Pancreas (tissue), 10 donors: Measurements from ENCODE around the gene DDOST. TPM values are rescaled to one million over a fixed set of nuclear protein-coding genes. Genes with fewer than 3 reads are reported as not detected.

Experiments
- ATAC-seq, 4 donors: fragments of 200-7000 bp; cut with Tn5 transposase; one replicate each; pipeline versions ENCODE4 v1.8.0 to v1.9.1; 2020; ENCODE audit warnings: mild to moderate bottlenecking in 4 of 4, moderate library complexity in 4 of 4
- DNase-seq, 6 donors: peaks; one replicate each; pipeline ENCODE4 v3.0.0-alpha.2; 2020
- FAIRE-seq: peaks from 2 replicates; lab custom pipeline; 2012; peaks lifted over from hg19 to GRCh38; lab: Jason Lieb, UNC
- H3K27ac ChIP-seq, 4 donors: fragments of 200-600 bp; sonication (generic); 1 replicate in 3 of 4; 2 replicates in 1 of 4; pipeline versions ENCODE4 v1.5.0 to v1.8.0; 2020
- H3K27me3 ChIP-seq, 4 donors: fragments of 200-600 bp; one replicate each; pipeline ENCODE4 v1.8.0; 2021
- H3K36me3 ChIP-seq, 3 donors: fragments of 200-600 bp; sonication (generic) in 1 of 3; one replicate each; pipeline versions ENCODE4 v1.5.0 to v1.8.0; 2020 to 2021
- H3K4me1 ChIP-seq, 3 donors: fragments of 200-600 bp; one replicate each; pipeline ENCODE4 v1.8.0; 2021
- H3K4me3 ChIP-seq, 4 donors: fragments of 200-600 bp; sonication (generic) in 2 of 4; one replicate each; pipeline versions ENCODE4 v1.5.0 to v1.8.0; 2020 to 2021
- H3K9me3 ChIP-seq, 4 donors: fragments of 200-600 bp; one replicate each; pipeline ENCODE4 v1.8.0; 2021
- CTCF ChIP-seq, 4 donors: fragments of 200-600 bp; sonication (generic) in 3 of 4; IDR thresholded peaks; one replicate each; pipeline versions ENCODE4 v1.5.0 to v1.8.0; 2021; ENCODE audit warnings: antibody characterized with exemption in 4 of 4
- WGBS, 2 donors: extraction: QIAGEN DNeasy Blood & Tissue Kit; methylation state at CpG; one replicate each; pipeline ENCODE4 v1.1.7; 2013; 5-methylcytosine and 5-hydroxymethylcytosine counted together
- intact Hi-C, 3 donors: fragments of 100-400 bp; cut with DNase I; formaldehyde crosslinking; loops; one replicate each; pipeline versions ENCODE4 v1.11.1 to v1.14.2; 2022
- polyA plus RNA-seq, 2 donors: library from polyadenylated mRNA; stranded (reverse); fragments of 200-250 nt; gene quantifications; one replicate each; pipeline ENCODE4 v1.2.3, GENCODE V29; 2013
- total RNA-seq, 6 donors: library from RNA; stranded (reverse); fragmentation: NEBNext Ultra II Directional in 4 of 6; extraction: Animal tissue kit (Norgen Biotek cat#: 25700) in 4 of 6; gene quantifications; one replicate each; pipeline versions ENCODE4 v1.2.1 to v1.2.4, GENCODE V29; 2021 to 2023
- donor health status: healthy with polysubstance abuse.
- donor health status: DM: no; HTN: no; CAD: no; lungs with moderate emphysema.
- donor health status: DM: no; HTN: no; CAD: no.
- donor health status: control.
- donor health status: control.
- donor health status: Bipolar disorder and iron deficiency.
- donor health status: DM: yes; HTN: yes; CAD: no.
- donor health status: DM: no; HTN: no; CAD: no.
- donor health status: DM: no; HTN: no; CAD: no.
- donor health status: DM: yes; HTN: yes; CAD: no.

The DDOST gene
- total and polyA plus RNA-seq, 8 donors, result 98.2 to 190 (median 133) TPM

GRCh38 chr1:20645414-20645813 lies 15.8 kb downstream of the DDOST start:
- no peak for TF ChIP-seq CTCF (IDR thresholded peaks at IDR 0.05)
- Histone ChIP-seq H3K4me1 (no peaks in the 10 kb centered on the region), H3K9me3 (no peaks in the 10 kb centered on the region), H3K4me3 (no peak overlapping the region), H3K27me3 (no peaks in the 10 kb centered on the region), H3K27ac (no peak overlapping the region), H3K36me3 (peaks cover 0 to 54% (median 3%) of the 10 kb centered on the region in 3 donors)
- intact Hi-C loops, result no loop called here
- 81 to 85% methylated on average over 13 to 14 of the region's 14 CpGs for WGBS, 2 donors
- no peak for FAIRE-seq
- no peak for ATAC-seq
- no peak for DNase-seq

- peaks cover 0 to 50% (median 0%) of the 10 kb centered on the region in 3 donors for H3K36me3 ChIP-seq
- 92 to 93% methylated on average over 13 of the region's 13 CpGs for WGBS, 2 donors
- intact Hi-C loops, result no loop called here
These were observed 16.8 kb downstream of the DDOST start for GRCh38 chr1:20644416-20644815.

GRCh38 chr1:20643080-20643479 lies 18.1 kb downstream of the DDOST start:
- FAIRE-seq (no peak), ATAC-seq (no peak), DNase-seq (no peak)
- intact Hi-C loops, result no loop called here
- Histone ChIP-seq H3K27me3 (no peaks in the 10 kb centered on the region), H3K4me1 (no peaks in the 10 kb centered on the region), H3K36me3 (peaks cover 0 to 49% (median 6%) of the 10 kb centered on the region in 3 donors), H3K9me3 (no peaks in the 10 kb centered on the region), H3K4me3 (no peak overlapping the region), H3K27ac (no peak overlapping the region)
- WGBS, 2 donors, result 71 to 81% methylated on average over 6 of the region's 6 CpGs
- TF ChIP-seq CTCF (IDR thresholded peaks at IDR 0.05), result no peak

More at GRCh38 chr1:20644416-20644815, 16.8 kb downstream of the DDOST start:
- no peak for ATAC-seq
- Histone ChIP-seq H3K4me1 (no peaks in the 10 kb centered on the region), H3K27me3 (no peaks in the 10 kb centered on the region), H3K27ac (no peak overlapping the region), H3K9me3 (no peaks in the 10 kb centered on the region), H3K4me3 (no peak overlapping the region)
- TF ChIP-seq CTCF (IDR thresholded peaks at IDR 0.05), result no peak
- FAIRE-seq, result no peak
- no peak for DNase-seq

- intact Hi-C loops, result no loop called here
These were observed 19.2 kb downstream of the DDOST start for GRCh38 chr1:20641975-20642374.

More at GRCh38 chr1:20641975-20642374, 19.2 kb downstream of the DDOST start:
- FAIRE-seq, result no peak
- H3K9me3 ChIP-seq, result no peaks in the 10 kb centered on the region
- TF ChIP-seq CTCF (IDR thresholded peaks at IDR 0.05), result no peak
- no peaks in the 10 kb centered on the region for H3K27me3 ChIP-seq
- peaks cover 0 to 56% (median 10%) of the 10 kb centered on the region in 3 donors for H3K36me3 ChIP-seq
- DNase-seq, result no peak
- no peaks in the 10 kb centered on the region for H3K4me1 ChIP-seq
- 83 to 86% methylated on average over 10 of the region's 10 CpGs for WGBS, 2 donors
- H3K4me3 ChIP-seq, result no peak overlapping the region
- no peak overlapping the region for H3K27ac ChIP-seq
- ATAC-seq, result no peak
